Karpas-422 (cell line): ENCODE results near the gene RPL3. TPM values are rescaled to one million over a fixed set of nuclear protein-coding genes. Genes with fewer than 3 reads are reported as not detected.
"Not testable (repeated sequence)": the region's sequence is repeated elsewhere in the genome, so short reads cannot be mapped to it uniquely, and the experiment has no call there.

Source experiments
- DNase-seq: peaks from one replicate; pipeline ENCODE4 v3.0.0-alpha.2; 2015
- H2AFZ ChIP-seq: fragments of 200-600 bp; sonication (generic); 2 replicates; pipeline ENCODE4 v1.6.1; 2014; ENCODE audit warnings: antibody characterized with exemption, low read length, mixed read lengths
- H3K27ac ChIP-seq: fragments of 200-600 bp; sonication (generic); 2 replicates; pipeline ENCODE4 v1.5.1; 2014; ENCODE audit warnings: mild to moderate bottlenecking, low read length, moderate library complexity
- H3K27me3 ChIP-seq: fragments of 200-600 bp; sonication (generic); 2 replicates; pipeline ENCODE4 v1.6.1; 2014; ENCODE audit warnings: low read length, mixed read lengths
- H3K36me3 ChIP-seq: fragments of 200-600 bp; sonication (generic); 2 replicates; pipeline ENCODE4 v1.6.1; 2014; ENCODE audit warnings: low read length, mixed read lengths; ENCODE audit not compliant: insufficient read depth
- H3K4me1 ChIP-seq: fragments of 200-600 bp; sonication (generic); 2 replicates; pipeline ENCODE4 v1.6.1; 2014; ENCODE audit warnings: mild to moderate bottlenecking, low read length, mixed read lengths
- H3K4me2 ChIP-seq: fragments of 200-600 bp; sonication (generic); 2 replicates; pipeline ENCODE4 v1.6.1; 2014; ENCODE audit warnings: low read length, low read depth, mild to moderate bottlenecking; ENCODE audit not compliant: poor library complexity, severe bottlenecking
- H3K4me3 ChIP-seq: fragments of 200-600 bp; sonication (generic); 2 replicates; pipeline ENCODE4 v1.5.1; 2014; ENCODE audit warnings: mild to moderate bottlenecking, antibody characterized with exemption, low read length, mixed read lengths
- H3K79me2 ChIP-seq: fragments of 200-600 bp; sonication (generic); 2 replicates; pipeline ENCODE4 v1.6.1; 2014; ENCODE audit warnings: mild to moderate bottlenecking, low read length, mixed read lengths
- H3K9ac ChIP-seq: fragments of 200-600 bp; sonication (generic); 2 replicates; pipeline ENCODE4 v1.6.0; 2014; ENCODE audit warnings: low read length
- H3K9me2 ChIP-seq: fragments of 200-600 bp; sonication (generic), shearing (Covaris generic); replicated peaks from 2 replicates; pipeline ENCODE4 v1.6.0; 2014; ENCODE audit warnings: mild to moderate bottlenecking, low read length, moderate library complexity; ENCODE audit not compliant: insufficient read depth
- H3K9me3 ChIP-seq: fragments of 300-700, 200-600 bp; sonication (generic); 2 replicates; pipeline ENCODE4 v1.6.1; 2014; ENCODE audit warnings: low read length, mixed read lengths
- H4K20me1 ChIP-seq: fragments of 200-600 bp; sonication (generic); 2 replicates; pipeline ENCODE4 v1.6.1; 2014; ENCODE audit warnings: mild to moderate bottlenecking, antibody characterized with exemption, low read length, low read depth; ENCODE audit not compliant: insufficient read depth
- total RNA-seq: library from RNA; depleted of rRNA; stranded (reverse); fragments of >200 nt; shearing (Covaris generic); gene quantifications from 2 replicates; pipeline ENCODE4 v1.2.3, GENCODE V29; 2014; ENCODE audit warnings: low replicate concordance

RPL3 gene
- total RNA-seq, 1 experiment from 2014 or later = 1,770 TPM

DNA sequence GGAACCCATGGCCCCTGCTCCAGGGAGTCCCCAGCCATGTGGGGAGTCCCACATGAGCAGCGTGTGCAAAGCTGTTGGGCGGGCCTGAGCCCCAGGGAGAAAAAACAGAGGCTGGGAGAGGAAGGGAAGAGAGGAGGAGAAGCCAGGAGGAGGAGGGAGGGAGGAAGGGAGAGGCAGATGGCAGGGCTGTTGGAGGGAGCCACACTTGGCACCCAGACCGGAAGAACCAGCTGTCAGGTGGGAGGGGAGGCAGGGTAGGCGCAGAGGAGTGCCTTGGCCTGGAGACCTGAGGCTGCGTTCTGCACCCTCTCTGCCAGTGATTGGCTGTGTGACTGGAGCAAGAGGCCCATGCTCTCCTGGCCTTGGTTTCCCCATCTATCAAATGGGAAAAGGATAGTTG is 37.0 kb upstream of the RPL3 start:
- no peaks in the 10 kb centered on the region for H3K9me3 ChIP-seq
- no peaks in the 10 kb centered on the region for H3K27me3 ChIP-seq
- no peak overlapping the region for H3K4me3 ChIP-seq
- H3K27ac ChIP-seq = no peak overlapping the region
- no peak overlapping the region for H3K4me2 ChIP-seq
- no peak for DNase-seq
- no peak overlapping the region for H3K9ac ChIP-seq
- H3K79me2 ChIP-seq = peaks cover 58% of the 10 kb centered on the region
- H3K4me1 ChIP-seq = peaks cover 20% of the 10 kb centered on the region
- no peaks in the 10 kb centered on the region for H3K9me2 ChIP-seq
- H4K20me1 ChIP-seq = no peaks in the 10 kb centered on the region
- no peak overlapping the region for H2AFZ ChIP-seq
- no peaks in the 10 kb centered on the region for H3K36me3 ChIP-seq

DNA sequence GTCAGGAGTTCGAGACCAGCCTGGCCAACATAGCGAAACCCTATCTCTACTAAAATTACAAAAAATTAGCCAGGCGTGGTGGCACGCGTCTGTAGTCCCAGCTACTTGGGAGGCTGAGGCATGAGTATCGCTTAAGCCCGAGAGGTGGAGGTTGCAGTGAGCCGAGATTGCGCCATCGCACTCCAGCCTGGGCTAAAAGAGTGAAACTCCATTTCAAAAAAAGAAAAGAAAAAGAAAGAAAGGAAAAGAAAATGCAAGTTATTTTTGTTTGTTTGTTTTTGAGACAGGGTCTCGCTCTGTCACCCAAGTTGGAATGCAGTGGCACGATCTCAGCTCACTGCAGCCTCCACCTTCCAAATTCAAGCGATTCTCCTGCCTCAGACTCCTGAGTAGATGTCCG is 36.4 kb upstream of the RPL3 start:
- H3K9me3 ChIP-seq, H3K4me2 ChIP-seq, H3K9ac ChIP-seq, H3K36me3 ChIP-seq, H3K27me3 ChIP-seq, DNase-seq, H3K4me3 ChIP-seq, H2AFZ ChIP-seq, H3K9me2 ChIP-seq, H4K20me1 ChIP-seq, H3K27ac ChIP-seq: not testable (repeated sequence)
- Histone ChIP-seq H3K79me2 (peaks cover 60% of the 10 kb centered on the region), H3K4me1 (peaks cover 26% of the 10 kb centered on the region)

DNA sequence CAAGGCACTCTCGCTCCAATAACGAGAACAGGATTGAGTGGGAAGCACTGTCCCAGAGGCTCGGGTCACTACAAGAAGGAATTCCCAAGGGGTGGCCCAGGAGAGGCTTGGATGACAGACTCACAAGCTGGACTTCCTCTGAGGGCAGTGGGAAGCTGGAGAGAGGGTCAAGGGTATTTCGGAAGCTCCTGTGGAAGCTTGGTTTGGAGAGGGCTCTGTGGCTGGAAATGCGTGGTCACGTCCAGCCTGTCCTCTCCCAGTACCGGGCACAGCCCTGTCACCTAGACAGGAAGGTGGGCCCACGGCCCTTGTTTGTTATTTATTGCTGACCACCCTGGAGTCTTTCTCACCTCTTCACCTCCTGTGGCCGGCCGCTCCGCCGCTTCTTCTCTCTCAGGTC is 35.7 kb upstream of the RPL3 start:
- H3K9me3 ChIP-seq = no peaks in the 10 kb centered on the region
- no peak overlapping the region for H3K4me3 ChIP-seq
- no peaks in the 10 kb centered on the region for H4K20me1 ChIP-seq
- H3K27ac ChIP-seq = no peak overlapping the region
- no peaks in the 10 kb centered on the region for H3K27me3 ChIP-seq
- H3K9me2 ChIP-seq = no peaks in the 10 kb centered on the region
- H3K36me3 ChIP-seq = no peaks in the 10 kb centered on the region
- no peak overlapping the region for H3K9ac ChIP-seq
- no peak for DNase-seq
- H2AFZ ChIP-seq = no peak overlapping the region
- H3K4me1 ChIP-seq = peaks cover 32% of the 10 kb centered on the region
- no peak overlapping the region for H3K4me2 ChIP-seq
- peaks cover 67% of the 10 kb centered on the region for H3K79me2 ChIP-seq

DNA sequence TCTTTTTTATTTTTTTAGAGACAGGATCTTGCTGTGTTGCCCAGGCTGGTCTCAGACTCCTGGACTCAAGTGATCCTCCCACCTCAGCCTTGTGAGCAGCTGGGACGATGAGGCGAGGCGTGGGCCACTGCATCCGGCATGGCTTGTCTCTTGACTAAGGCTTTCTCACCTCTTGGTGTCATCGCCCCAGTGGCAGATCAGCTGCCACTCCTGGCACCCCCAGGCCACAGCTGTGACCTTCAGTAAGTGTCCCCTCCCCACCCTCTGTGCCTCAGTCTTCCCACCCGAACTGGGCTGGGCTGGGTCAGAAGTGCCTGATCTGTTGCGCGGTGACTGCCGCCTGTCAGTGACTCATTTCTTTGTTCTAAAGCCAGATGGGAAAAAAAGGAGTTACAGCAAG is 33.9 kb upstream of the RPL3 start:
- Histone ChIP-seq H3K9me3 (no peaks in the 10 kb centered on the region), H3K79me2 (peaks cover 67% of the 10 kb centered on the region), H3K4me2 (no peak overlapping the region), H4K20me1 (no peaks in the 10 kb centered on the region), H2AFZ (no peak overlapping the region), H3K27ac (no peak overlapping the region), H3K36me3 (no peaks in the 10 kb centered on the region), H3K27me3 (no peaks in the 10 kb centered on the region), H3K9me2 (no peaks in the 10 kb centered on the region), H3K9ac (no peak overlapping the region), H3K4me3 (no peak overlapping the region), H3K4me1 (peaks cover 42% of the 10 kb centered on the region)
- no peak for DNase-seq

DNA sequence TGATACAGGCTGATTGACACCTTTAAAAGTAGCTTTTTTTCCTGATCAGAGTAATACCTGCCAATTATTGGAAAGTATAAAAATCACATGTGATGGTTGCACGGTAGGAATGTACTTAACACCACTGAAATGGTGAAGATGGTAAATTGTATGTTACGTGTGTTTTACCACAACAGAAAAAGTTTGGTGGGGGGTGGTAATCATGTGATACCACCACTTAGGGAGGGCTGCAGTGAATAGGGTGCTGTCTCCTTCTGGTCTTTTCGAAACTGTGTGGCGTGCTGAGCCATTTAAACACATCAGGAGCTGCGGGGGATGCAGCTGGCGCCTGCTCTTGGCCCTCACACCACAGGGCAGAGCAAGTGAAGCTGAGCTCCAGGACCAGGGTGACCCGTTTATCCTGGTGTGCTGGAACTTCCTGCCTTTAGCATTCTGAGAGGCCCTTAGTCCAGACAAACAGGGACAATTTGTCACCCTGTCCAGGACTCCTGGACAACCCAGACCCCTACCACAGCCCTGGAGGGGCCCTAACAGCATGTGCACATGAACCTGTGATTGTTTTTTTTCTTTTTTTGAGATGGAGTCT is 33.0 kb upstream of the RPL3 start:
- peak overlapping the region; percentile 83 for H3K9ac ChIP-seq
- DNase-seq = no peak
- peak overlapping the region; percentile 85; the same call in 1 of the 2 replicates for H3K4me3 ChIP-seq

DNA sequence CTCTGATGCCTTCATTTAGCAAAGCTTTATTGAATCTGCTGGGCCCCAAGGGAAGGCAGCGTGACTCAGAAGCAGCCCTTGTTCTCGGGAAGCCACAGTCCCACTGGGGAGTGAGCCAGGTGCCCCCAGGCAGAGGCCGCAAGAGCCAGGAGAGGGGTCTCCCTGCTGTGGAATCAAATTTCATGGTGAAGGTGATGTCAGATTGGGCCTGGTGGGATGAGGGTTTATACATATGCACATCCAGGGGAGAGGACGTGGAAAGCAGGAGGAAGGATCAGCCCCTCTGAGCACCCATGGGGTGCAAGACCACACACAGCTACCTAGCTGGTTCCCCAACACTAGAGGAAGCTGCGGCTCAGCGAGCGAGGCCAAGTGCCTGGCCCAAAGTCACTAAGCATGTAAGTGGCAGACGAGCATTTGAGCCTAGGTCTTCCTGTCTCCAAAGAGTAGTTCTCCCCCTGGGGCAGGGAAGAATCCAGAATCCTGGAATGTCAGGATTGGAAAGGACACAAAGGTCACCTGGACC is 32.3 kb upstream of the RPL3 start:
- no peaks in the 10 kb centered on the region for H3K36me3 ChIP-seq
- peak overlapping the region; percentile 90 for H3K4me2 ChIP-seq
- peak; percentile 89 for DNase-seq
- no peaks in the 10 kb centered on the region for H3K9me3 ChIP-seq
- peak overlapping the region; percentile 94 for H3K27ac ChIP-seq
- H2AFZ ChIP-seq = no peak overlapping the region
- H3K9ac ChIP-seq = peak overlapping the region; percentile 83
- H3K27me3 ChIP-seq = no peaks in the 10 kb centered on the region
- H3K4me1 ChIP-seq = peaks cover 50% of the 10 kb centered on the region
- H3K9me2 ChIP-seq = no peaks in the 10 kb centered on the region
- H3K4me3 ChIP-seq = peak overlapping the region; percentile 85
- H4K20me1 ChIP-seq = no peaks in the 10 kb centered on the region
- H3K79me2 ChIP-seq = peaks cover 63% of the 10 kb centered on the region

More for the DNA sequence above, 33.0 kb upstream of the RPL3 start:
- Histone ChIP-seq H3K9me2 (no peaks in the 10 kb centered on the region), H3K9me3 (no peaks in the 10 kb centered on the region), H3K4me2 (peak overlapping the region; percentile 90), H3K27me3 (no peaks in the 10 kb centered on the region), H3K36me3 (no peaks in the 10 kb centered on the region), H2AFZ (no peak overlapping the region), H3K79me2 (peaks cover 67% of the 10 kb centered on the region), H4K20me1 (no peaks in the 10 kb centered on the region), H3K27ac (peak overlapping the region; percentile 94), H3K4me1 (peaks cover 47% of the 10 kb centered on the region)

DNA sequence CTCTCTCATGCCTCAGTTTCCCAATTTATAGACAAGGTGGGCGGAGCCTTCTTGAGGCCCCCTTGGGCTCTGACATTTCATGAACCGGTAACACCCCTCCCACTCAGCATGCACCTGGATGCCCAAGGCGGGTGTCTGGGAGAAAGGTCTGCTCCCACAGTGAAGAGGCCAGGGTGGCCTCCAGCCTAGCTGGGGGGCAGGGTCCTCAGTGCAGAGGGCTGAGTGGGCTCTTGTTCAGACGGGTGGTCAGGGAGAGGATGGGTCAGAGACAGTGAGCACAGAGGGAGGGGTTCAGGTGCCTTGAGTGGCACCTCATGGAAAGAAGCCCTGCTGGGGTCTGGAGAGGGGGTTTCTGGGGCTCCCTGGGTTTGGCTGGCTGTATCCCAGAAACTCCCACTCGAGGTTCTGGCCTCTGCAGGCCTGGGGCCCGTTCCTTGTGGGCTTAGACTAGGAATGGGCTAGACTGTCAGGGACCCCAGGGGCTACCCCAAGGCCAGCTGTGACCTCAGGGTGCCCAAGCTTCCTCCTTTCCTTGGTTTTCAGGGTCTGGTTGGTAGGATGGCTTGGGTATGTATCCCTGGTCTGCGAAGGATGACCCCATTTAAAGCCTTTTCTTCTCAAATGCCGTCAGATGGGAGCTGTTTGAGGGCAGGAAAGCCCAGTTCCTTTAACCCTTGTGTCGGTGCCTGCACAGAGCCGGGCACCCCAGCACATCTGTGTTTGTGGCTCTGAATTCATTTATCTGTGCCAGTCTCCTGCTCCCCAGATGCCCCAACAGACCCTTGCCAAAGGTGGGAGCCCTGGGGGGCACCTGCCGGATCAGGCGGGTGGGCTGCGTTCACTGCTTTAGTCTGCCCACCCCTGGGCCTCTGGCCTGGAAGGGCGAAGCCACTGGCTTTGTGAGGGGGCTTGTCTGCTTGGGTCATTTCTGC is 31.6 kb upstream of the RPL3 start:
- Histone ChIP-seq H3K9me2 (no peaks in the 10 kb centered on the region), H3K9me3 (no peaks in the 10 kb centered on the region), H3K9ac (peak overlapping the region; percentile 83), H3K27ac (peak overlapping the region; percentile 94), H3K27me3 (no peaks in the 10 kb centered on the region), H3K4me1 (peaks cover 53% of the 10 kb centered on the region), H3K4me3 (peak overlapping the region; percentile 85), H3K36me3 (no peaks in the 10 kb centered on the region), H3K79me2 (peaks cover 57% of the 10 kb centered on the region), H4K20me1 (no peaks in the 10 kb centered on the region), H3K4me2 (peak overlapping the region; percentile 90), H2AFZ (no peak overlapping the region)
- peak; percentile 71 for DNase-seq
